Neural cell (in vitro differentiated cells): Measurements from ENCODE around the gene ADCY1. TPM values are rescaled to one million over a fixed set of nuclear protein-coding genes. Genes with fewer than 3 reads are reported as not detected.

Experiments
- H2AFZ ChIP-seq: fragments of 200-600, 300-800 bp; sonication (generic), shearing (Covaris generic); 2 replicates; pipeline ENCODE4 v1.6.0; 2014; ENCODE audit warnings: low read depth, mild to moderate bottlenecking, antibody characterized with exemption, low read length, moderate library complexity
- H3F3A ChIP-seq: fragments of 200-600 bp; shearing (Covaris generic); 2 replicates; pipeline ENCODE4 v1.6.1; 2016; ENCODE audit warnings: mild to moderate bottlenecking, moderate library complexity, mixed read lengths, antibody characterized with exemption, low read length; ENCODE audit not compliant: insufficient read depth, poor library complexity, severe bottlenecking
- H3K27ac ChIP-seq: fragments of 200-600, 300-800 bp; sonication (generic), shearing (Covaris generic); 2 replicates; pipeline ENCODE4 v1.5.1; 2014; ENCODE audit warnings: mild to moderate bottlenecking, low read length, moderate library complexity
- H3K27me3 ChIP-seq: fragments of 300-800, 200-600 bp; sonication (generic), shearing (Covaris generic); 2 replicates; pipeline ENCODE4 v1.6.0; 2014; ENCODE audit warnings: mild to moderate bottlenecking, low read depth, low read length, moderate library complexity; ENCODE audit not compliant: insufficient read depth
- H3K36me3 ChIP-seq: fragments of 300-800, 200-600 bp; sonication (generic), shearing (Covaris generic); 2 replicates; pipeline ENCODE4 v1.5.1; 2014; ENCODE audit warnings: mild to moderate bottlenecking, antibody characterized with exemption, low read length, moderate library complexity; ENCODE audit not compliant: insufficient read depth
- H3K4me2 ChIP-seq: fragments of 300-800, 200-600 bp; sonication (generic), shearing (Covaris generic); 2 replicates; pipeline ENCODE4 v1.6.0; 2014; ENCODE audit warnings: mild to moderate bottlenecking, low read length
- H3K4me3 ChIP-seq: fragments of 300-800, 200-600 bp; sonication (generic), shearing (Covaris generic); 2 replicates; pipeline ENCODE4 v1.5.1; 2014; ENCODE audit warnings: mild to moderate bottlenecking, low read length, moderate library complexity
- H3K79me2 ChIP-seq: fragments of 200-600 bp; shearing (Covaris generic); replicated peaks from 2 replicates; pipeline ENCODE4 v1.6.0; 2014; ENCODE audit warnings: mild to moderate bottlenecking, low read length, moderate library complexity; ENCODE audit not compliant: insufficient read depth
- H3K9ac ChIP-seq: fragments of 300-800, 200-600 bp; sonication (generic), shearing (Covaris generic); 2 replicates; pipeline ENCODE4 v1.6.1; 2016; ENCODE audit warnings: mild to moderate bottlenecking, low read length, mixed read lengths
- H3K9me2 ChIP-seq: fragments of 200-600 bp; shearing (Covaris generic); 2 replicates; pipeline ENCODE4 v1.6.1; 2016; ENCODE audit warnings: mild to moderate bottlenecking, low read length, mixed read lengths; ENCODE audit not compliant: insufficient read depth
- H3K9me3 ChIP-seq: fragments of 200-600, 300-800 bp; sonication (generic), shearing (Covaris generic); 2 replicates; pipeline ENCODE4 v1.6.1; 2016; ENCODE audit warnings: mild to moderate bottlenecking, mixed run types, low read length, moderate library complexity, mixed read lengths
- H4K20me1 ChIP-seq: fragments of 200-600 bp; shearing (Covaris generic); 2 replicates; pipeline ENCODE4 v1.6.1; 2016; ENCODE audit warnings: mild to moderate bottlenecking, mixed run types; ENCODE audit not compliant: insufficient read depth
- EP300 ChIP-seq: fragments of 450-650 bp; conservative IDR thresholded peaks from 2 replicates; pipeline ENCODE4 v1.6.1; 2014; ENCODE audit warnings: antibody characterized with exemption, mild to moderate bottlenecking, moderate library complexity; ENCODE audit not compliant: poor library complexity, severe bottlenecking
- EZH2 ChIP-seq: fragments of 200-600, 300-800 bp; shearing (Covaris generic), sonication (generic); IDR thresholded peaks from 2 replicates; pipeline ENCODE4 v1.6.1; 2014; ENCODE audit warnings: antibody characterized with exemption, low read length, borderline replicate concordance, mild to moderate bottlenecking; ENCODE audit not compliant: insufficient read depth, poor library complexity, severe bottlenecking
- MXI1 ChIP-seq: fragments of 450-650 bp; conservative IDR thresholded peaks from 2 replicates; pipeline ENCODE4 v1.6.1; 2014; ENCODE audit warnings: antibody characterized with exemption, mild to moderate bottlenecking; ENCODE audit not compliant: poor library complexity, severe bottlenecking
- POLR2AphosphoS5 ChIP-seq: IDR thresholded peaks from 2 replicates; pipeline ENCODE4 v1.6.1; 2012
- RAD21 ChIP-seq: fragments of 450-650 bp; conservative IDR thresholded peaks from 2 replicates; pipeline ENCODE4 v1.6.1; 2014; ENCODE audit warnings: antibody characterized with exemption, mild to moderate bottlenecking, moderate library complexity
- SMC3 ChIP-seq: fragments of 450-650 bp; conservative IDR thresholded peaks from 2 replicates; pipeline ENCODE4 v1.6.1; 2014; ENCODE audit warnings: antibody characterized with exemption, mild to moderate bottlenecking, moderate library complexity; ENCODE audit not compliant: poor library complexity
- TAF1 ChIP-seq: IDR thresholded peaks from 2 replicates; pipeline ENCODE4 v1.6.1; 2012; ENCODE audit warnings: low read depth
- polyA plus RNA-seq: library from polyadenylated mRNA; depleted of rRNA; stranded (reverse); fragments of >200 nt; gene quantifications from 2 replicates; pipeline ENCODE4 v1.2.3, GENCODE V29; 2014
- TF ChIP-seq, protein P1 (sequence below): fragments of 450-650 bp; IDR thresholded peaks from 2 replicates; pipeline ENCODE4 v1.5.1; 2014; ENCODE audit warnings: antibody characterized with exemption, mild to moderate bottlenecking, moderate library complexity; ENCODE audit not compliant: poor library complexity, severe bottlenecking
- TF ChIP-seq, protein P2 (sequence below): IDR thresholded peaks from 2 replicates; pipeline ENCODE4 v1.6.1; 2012; ENCODE audit warnings: borderline replicate concordance

The ADCY1 gene
- polyA plus RNA-seq, 1 donor from 2014 or later, result 14.8 TPM

DNA sequence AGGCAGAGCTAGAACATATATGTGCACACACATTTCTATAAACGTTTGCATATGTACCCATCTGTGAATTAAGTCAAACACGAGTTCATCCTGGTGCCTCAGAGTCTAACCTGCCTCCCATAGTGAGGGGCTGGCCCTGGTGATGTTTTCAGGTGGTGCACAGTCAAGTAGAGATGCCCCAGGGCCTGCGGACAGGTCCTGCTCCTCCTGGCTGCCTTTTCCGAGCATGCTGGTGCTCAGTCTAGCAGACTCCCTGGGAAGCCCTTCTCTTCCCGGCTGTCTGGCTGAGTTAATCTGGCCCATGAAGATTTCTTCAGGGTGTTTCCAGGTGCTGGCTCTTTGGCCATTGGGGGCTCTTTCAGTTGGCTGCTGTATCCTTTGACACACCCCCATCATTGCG lies 14.3 kb downstream of the ADCY1 start:
- no peaks in the 10 kb centered on the region for H3K27me3 ChIP-seq
- H4K20me1 ChIP-seq, result no peaks in the 10 kb centered on the region
- H3K4me3 ChIP-seq, result no peak overlapping the region
- no peak overlapping the region for H3K4me2 ChIP-seq
- H3K9ac ChIP-seq, result no peak overlapping the region
- no peak overlapping the region for H3K27ac ChIP-seq
- no peaks in the 10 kb centered on the region for H3K9me3 ChIP-seq
- no peaks in the 10 kb centered on the region for H3K9me2 ChIP-seq
- H2AFZ ChIP-seq, result no peak overlapping the region
- no peaks in the 10 kb centered on the region for H3K79me2 ChIP-seq
- TF ChIP-seq POLR2AphosphoS5 (no peak), MXI1 (no peak), RAD21 (no peak), TAF1 (no peak), EZH2 (no peak), SMC3 (no peak), EP300 (no peak)
- TF ChIP-seq, protein P1, sequence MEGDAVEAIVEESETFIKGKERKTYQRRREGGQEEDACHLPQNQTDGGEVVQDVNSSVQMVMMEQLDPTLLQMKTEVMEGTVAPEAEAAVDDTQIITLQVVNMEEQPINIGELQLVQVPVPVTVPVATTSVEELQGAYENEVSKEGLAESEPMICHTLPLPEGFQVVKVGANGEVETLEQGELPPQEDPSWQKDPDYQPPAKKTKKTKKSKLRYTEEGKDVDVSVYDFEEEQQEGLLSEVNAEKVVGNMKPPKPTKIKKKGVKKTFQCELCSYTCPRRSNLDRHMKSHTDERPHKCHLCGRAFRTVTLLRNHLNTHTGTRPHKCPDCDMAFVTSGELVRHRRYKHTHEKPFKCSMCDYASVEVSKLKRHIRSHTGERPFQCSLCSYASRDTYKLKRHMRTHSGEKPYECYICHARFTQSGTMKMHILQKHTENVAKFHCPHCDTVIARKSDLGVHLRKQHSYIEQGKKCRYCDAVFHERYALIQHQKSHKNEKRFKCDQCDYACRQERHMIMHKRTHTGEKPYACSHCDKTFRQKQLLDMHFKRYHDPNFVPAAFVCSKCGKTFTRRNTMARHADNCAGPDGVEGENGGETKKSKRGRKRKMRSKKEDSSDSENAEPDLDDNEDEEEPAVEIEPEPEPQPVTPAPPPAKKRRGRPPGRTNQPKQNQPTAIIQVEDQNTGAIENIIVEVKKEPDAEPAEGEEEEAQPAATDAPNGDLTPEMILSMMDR, result no peak
- TF ChIP-seq, protein P2, sequence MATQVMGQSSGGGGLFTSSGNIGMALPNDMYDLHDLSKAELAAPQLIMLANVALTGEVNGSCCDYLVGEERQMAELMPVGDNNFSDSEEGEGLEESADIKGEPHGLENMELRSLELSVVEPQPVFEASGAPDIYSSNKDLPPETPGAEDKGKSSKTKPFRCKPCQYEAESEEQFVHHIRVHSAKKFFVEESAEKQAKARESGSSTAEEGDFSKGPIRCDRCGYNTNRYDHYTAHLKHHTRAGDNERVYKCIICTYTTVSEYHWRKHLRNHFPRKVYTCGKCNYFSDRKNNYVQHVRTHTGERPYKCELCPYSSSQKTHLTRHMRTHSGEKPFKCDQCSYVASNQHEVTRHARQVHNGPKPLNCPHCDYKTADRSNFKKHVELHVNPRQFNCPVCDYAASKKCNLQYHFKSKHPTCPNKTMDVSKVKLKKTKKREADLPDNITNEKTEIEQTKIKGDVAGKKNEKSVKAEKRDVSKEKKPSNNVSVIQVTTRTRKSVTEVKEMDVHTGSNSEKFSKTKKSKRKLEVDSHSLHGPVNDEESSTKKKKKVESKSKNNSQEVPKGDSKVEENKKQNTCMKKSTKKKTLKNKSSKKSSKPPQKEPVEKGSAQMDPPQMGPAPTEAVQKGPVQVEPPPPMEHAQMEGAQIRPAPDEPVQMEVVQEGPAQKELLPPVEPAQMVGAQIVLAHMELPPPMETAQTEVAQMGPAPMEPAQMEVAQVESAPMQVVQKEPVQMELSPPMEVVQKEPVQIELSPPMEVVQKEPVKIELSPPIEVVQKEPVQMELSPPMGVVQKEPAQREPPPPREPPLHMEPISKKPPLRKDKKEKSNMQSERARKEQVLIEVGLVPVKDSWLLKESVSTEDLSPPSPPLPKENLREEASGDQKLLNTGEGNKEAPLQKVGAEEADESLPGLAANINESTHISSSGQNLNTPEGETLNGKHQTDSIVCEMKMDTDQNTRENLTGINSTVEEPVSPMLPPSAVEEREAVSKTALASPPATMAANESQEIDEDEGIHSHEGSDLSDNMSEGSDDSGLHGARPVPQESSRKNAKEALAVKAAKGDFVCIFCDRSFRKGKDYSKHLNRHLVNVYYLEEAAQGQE, result no peak
- no peaks in the 10 kb centered on the region for H3F3A ChIP-seq
- no peaks in the 10 kb centered on the region for H3K36me3 ChIP-seq

DNA sequence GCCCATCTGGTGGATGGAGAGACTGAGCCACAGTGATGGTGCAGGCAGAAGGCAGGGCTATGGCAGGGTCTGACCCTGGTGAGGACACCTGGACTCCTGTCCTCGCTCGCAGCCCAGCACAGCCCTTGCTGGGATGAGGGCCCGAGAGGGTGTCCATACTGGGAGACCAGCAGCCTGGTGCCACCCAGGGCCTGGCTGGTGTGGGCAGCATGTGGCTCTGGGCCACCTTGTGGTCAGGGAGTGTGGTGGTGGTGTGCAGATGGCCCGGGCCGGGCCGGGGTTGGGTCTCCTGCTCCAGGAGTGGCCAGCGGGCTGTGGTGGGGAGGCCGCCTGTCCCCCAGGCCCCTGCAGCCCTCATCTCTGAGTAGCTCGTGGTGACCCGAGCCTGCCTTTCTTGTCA lies 14.9 kb downstream of the ADCY1 start:
- Histone ChIP-seq H2AFZ (no peak overlapping the region), H3K27ac (no peak overlapping the region), H3K36me3 (no peaks in the 10 kb centered on the region), H3K9me3 (no peaks in the 10 kb centered on the region), H4K20me1 (no peaks in the 10 kb centered on the region), H3K4me3 (no peak overlapping the region), H3K79me2 (no peaks in the 10 kb centered on the region), H3K9ac (no peak overlapping the region), H3K4me2 (no peak overlapping the region), H3K9me2 (no peaks in the 10 kb centered on the region), H3K27me3 (no peaks in the 10 kb centered on the region), H3F3A (no peaks in the 10 kb centered on the region)
- TF ChIP-seq, protein P2, result no peak
- TF ChIP-seq, protein P1, result no peak
- no peak for TF ChIP-seq EZH2
- TF ChIP-seq RAD21, result no peak
- TF ChIP-seq POLR2AphosphoS5, result no peak
